Measurements from ENCODE around the gene PLAAT3.

PLAAT3 gene

GRCh38 chr11:63609971-63610580, 4.2 kb downstream of the PLAAT3 start:
- no peak for TF ChIP-seq EZH2 (IDR thresholded peaks at IDR 0.05; ENCODE audit: borderline replicate concordance, low read depth, low read length, severe bottlenecking)
- no peak for TF ChIP-seq CTCF (IDR thresholded peaks at IDR 0.05; ENCODE audit: borderline replicate concordance, extremely low read depth, low read length, poor library complexity, severe bottlenecking)
- no peak overlapping the region for H2AFZ ChIP-seq (ENCODE audit: low read depth, low read length)
- H3K27ac ChIP-seq (ENCODE audit: low read length): no peak overlapping the region
- H4K20me1 ChIP-seq (ENCODE audit: insufficient read depth, low read length): no peaks in the 10 kb centered on the region
- H3K27me3 ChIP-seq (ENCODE audit: insufficient read depth, low read length, poor library complexity): no peaks in the 10 kb centered on the region
- no peak overlapping the region for H3K4me2 ChIP-seq (ENCODE audit: insufficient read depth, low read length)
- no peaks in the 10 kb centered on the region for H3K9me3 ChIP-seq (ENCODE audit: insufficient read depth, low read length, severe bottlenecking)
- no peaks in the 10 kb centered on the region for H3K4me1 ChIP-seq (ENCODE audit: insufficient read depth, low read length)
- DNase-seq (no peak), ATAC-seq (ENCODE audit: insufficient read depth, low read depth) (no peak)
- no peak overlapping the region for H3K9ac ChIP-seq (ENCODE audit: low read depth, low read length)
- H3K36me3 ChIP-seq (ENCODE audit: insufficient read depth, low read length): no peaks in the 10 kb centered on the region
- H3K4me3 ChIP-seq (ENCODE audit: low read depth in 1 of 2, low read length in 2 of 2): no peak overlapping the region
- H3K79me2 ChIP-seq (ENCODE audit: insufficient read depth, low read length): no peaks in the 10 kb centered on the region

GRCh38 chr11:63609536-63609935, 4.7 kb downstream of the PLAAT3 start:
- no peaks in the 10 kb centered on the region for H3K4me1 ChIP-seq (ENCODE audit: insufficient read depth, low read length)
- no peaks in the 10 kb centered on the region for H4K20me1 ChIP-seq (ENCODE audit: insufficient read depth, low read length)
- H3K4me3 ChIP-seq (ENCODE audit: low read depth in 1 of 2, low read length in 2 of 2): no peak overlapping the region
- no peak for DNase-seq
- TF ChIP-seq EZH2 (IDR thresholded peaks at IDR 0.05; ENCODE audit: borderline replicate concordance, low read depth, low read length, severe bottlenecking): no peak
- no peak for TF ChIP-seq CTCF (IDR thresholded peaks at IDR 0.05; ENCODE audit: borderline replicate concordance, extremely low read depth, low read length, poor library complexity, severe bottlenecking)
- H2AFZ ChIP-seq (ENCODE audit: low read depth, low read length): no peak overlapping the region
- H3K27me3 ChIP-seq (ENCODE audit: insufficient read depth, low read length, poor library complexity): no peaks in the 10 kb centered on the region
- no peak for ATAC-seq (ENCODE audit: insufficient read depth, low read depth)
- H3K36me3 ChIP-seq (ENCODE audit: insufficient read depth, low read length): no peaks in the 10 kb centered on the region
- no peak overlapping the region for H3K4me2 ChIP-seq (ENCODE audit: insufficient read depth, low read length)
- no peak overlapping the region for H3K9ac ChIP-seq (ENCODE audit: low read depth, low read length)
- no peaks in the 10 kb centered on the region for H3K79me2 ChIP-seq (ENCODE audit: insufficient read depth, low read length)
- no peak overlapping the region for H3K27ac ChIP-seq (ENCODE audit: low read length)
- no peaks in the 10 kb centered on the region for H3K9me3 ChIP-seq (ENCODE audit: insufficient read depth, low read length, severe bottlenecking)

- H3K9ac ChIP-seq (ENCODE audit: low read depth, low read length): no peak overlapping the region
- H3K4me2 ChIP-seq (ENCODE audit: insufficient read depth, low read length): no peak overlapping the region
- no peaks in the 10 kb centered on the region for H3K79me2 ChIP-seq (ENCODE audit: insufficient read depth, low read length)
- no peaks in the 10 kb centered on the region for H3K27me3 ChIP-seq (ENCODE audit: insufficient read depth, low read length, poor library complexity)
- DNase-seq: no peak
- H3K9me3 ChIP-seq (ENCODE audit: insufficient read depth, low read length, severe bottlenecking): no peaks in the 10 kb centered on the region
- no peaks in the 10 kb centered on the region for H3K36me3 ChIP-seq (ENCODE audit: insufficient read depth, low read length)
- H2AFZ ChIP-seq (ENCODE audit: low read depth, low read length): no peak overlapping the region
- no peaks in the 10 kb centered on the region for H4K20me1 ChIP-seq (ENCODE audit: insufficient read depth, low read length)
- no peak overlapping the region for H3K27ac ChIP-seq (ENCODE audit: low read length)
- H3K4me1 ChIP-seq (ENCODE audit: insufficient read depth, low read length): no peaks in the 10 kb centered on the region
- no peak overlapping the region for H3K4me3 ChIP-seq (ENCODE audit: low read depth in 1 of 2, low read length in 2 of 2)
- ATAC-seq (ENCODE audit: insufficient read depth, low read depth): no peak
- TF ChIP-seq CTCF (IDR thresholded peaks at IDR 0.05; ENCODE audit: borderline replicate concordance, extremely low read depth, low read length, poor library complexity, severe bottlenecking) (no peak), EZH2 (IDR thresholded peaks at IDR 0.05; ENCODE audit: borderline replicate concordance, low read depth, low read length, severe bottlenecking) (no peak)
Measured at GRCh38 chr11:63608353-63609345, 5.6 kb downstream of the PLAAT3 start.
